Activated CD8-positive, alpha-beta memory T cell treated with anti-CD3 and anti-CD28 coated beads, Interleukin-2, amount 50 U/mL, for 24 hours (primary cell): ENCODE measurements around the gene MGLL.

Source experiments
- DNase-seq: peaks from one replicate; pipeline ENCODE4 v3.0.0-alpha.2; 2020; ENCODE audit errors: extremely low read depth

MGLL gene

DNA sequence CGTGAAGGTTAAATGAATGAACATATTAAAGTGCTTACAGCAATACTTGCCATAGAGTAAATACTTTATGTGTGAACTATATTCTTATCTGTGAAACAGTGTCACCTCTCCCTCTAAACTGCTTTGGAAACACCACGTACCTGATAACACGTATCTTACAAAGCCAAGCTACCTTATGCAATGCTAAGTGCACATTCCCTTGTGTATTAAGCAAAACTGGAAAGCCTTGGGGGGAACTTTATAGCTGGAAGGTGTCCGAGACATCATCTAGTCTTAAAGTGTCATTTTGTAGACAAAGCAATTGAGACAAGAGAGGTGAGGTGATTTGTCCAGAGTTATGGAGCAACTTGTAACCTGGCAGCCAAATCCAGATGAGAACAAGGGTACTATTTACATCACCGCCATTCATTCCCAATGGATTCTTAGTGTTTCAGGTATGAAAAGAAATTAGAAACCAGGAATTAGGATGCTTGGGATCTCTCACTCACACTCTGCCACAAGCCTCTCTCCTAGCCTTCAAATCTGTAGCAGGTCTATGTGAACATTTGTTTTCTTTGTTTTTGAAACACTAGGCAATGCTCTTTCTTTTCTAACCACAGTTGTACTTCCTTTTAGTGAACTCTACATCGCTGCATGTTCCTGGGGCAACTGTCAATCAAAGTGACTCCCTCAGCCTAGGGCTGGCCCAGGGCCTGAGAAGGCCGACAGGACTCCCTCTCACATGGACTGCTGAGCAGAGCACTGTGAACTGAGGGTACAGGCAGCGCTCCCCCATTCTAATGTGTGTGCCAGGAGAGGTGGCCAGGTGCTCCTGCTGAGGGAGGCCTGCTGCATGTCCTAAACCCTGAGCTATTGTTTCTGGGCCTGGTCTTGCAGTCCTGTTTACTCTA lies 13.9 kb upstream of the MGLL start:
- DNase-seq: no peak

DNA sequence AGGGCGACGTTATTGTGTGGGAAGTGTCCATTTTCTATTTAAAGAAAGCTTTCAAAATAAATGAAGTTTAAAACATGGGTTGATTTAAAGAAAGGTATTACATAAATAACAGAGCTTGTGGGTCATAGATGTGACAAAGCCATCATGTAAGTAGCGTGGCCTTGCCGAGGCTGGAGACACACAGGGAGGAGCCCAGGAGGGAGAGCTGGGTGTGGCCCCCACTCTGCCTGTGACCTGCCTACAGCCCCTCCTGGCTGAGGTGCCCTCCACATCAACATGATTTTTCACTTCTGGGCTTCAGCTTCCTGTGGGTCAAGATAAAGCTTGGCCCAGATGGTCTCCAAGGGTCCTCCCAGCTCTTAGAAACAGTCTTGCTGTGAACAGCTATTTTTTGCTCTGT lies 12.5 kb upstream of the MGLL start:
- DNase-seq: no peak

DNA sequence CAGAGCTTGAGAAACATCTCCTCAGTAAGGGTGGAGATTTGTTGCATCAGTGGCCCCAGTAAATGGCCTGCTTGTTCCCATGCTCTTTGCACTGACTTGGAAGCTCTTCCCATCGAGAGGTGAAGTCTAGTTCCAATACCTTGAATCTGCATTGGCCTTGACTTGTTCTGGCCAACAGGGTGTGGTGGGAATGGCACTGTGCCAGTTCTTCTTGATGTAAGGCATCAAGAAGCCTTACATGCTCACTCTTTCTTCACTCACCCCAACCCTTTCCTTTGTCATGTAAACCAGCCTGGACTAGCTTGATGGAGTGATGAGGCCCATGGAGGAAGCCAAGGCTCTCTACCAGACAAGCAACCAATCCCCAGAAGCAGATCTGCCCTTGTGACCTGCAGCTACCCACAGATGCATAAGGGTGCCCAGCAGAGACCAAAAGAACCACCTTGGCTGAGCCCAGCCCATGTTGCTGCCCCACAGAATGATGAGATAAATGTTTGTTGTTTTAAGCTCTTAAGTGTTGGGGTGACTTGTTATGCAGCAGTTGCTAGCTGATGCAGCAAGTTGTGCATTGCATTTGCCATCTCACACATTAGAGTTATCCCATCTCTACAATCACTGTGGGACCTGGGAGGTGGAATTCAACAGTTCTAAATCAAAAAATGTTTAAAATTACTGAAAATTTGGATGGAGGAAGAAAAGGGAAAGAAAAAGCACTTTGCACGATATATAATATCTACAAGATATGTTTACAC lies 11.1 kb upstream of the MGLL start:
- DNase-seq: no peak

GRCh38 chr3:127831723-127832172 lies 9.4 kb upstream of the MGLL start:
- DNase-seq: no peak

- DNase-seq: no peak
These were observed 7.2 kb upstream of the MGLL start for GRCh38 chr3:127829537-127829936.

- no peak for DNase-seq
These were observed 5.5 kb upstream of the MGLL start for GRCh38 chr3:127827808-127828207.

DNA sequence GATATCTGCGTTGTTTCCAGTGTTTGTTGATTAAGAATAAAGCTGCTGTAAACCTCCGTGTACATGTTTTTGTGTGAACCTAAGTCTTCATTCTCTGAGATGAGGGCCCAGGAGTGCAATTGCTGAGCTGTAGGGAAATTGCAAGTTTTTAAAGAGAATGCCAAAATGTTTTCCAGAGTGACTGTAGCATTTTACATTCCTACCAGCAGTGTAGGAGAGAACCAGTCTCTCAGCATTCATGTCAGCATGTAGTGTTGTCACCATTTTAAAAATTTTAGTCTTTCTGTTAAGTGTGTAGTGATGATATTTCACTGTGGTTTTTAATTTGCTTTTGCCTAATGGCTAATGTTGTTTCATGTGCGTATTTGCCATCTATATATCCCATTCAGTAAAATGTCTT lies 3.4 kb upstream of the MGLL start:
- DNase-seq: no peak

DNA sequence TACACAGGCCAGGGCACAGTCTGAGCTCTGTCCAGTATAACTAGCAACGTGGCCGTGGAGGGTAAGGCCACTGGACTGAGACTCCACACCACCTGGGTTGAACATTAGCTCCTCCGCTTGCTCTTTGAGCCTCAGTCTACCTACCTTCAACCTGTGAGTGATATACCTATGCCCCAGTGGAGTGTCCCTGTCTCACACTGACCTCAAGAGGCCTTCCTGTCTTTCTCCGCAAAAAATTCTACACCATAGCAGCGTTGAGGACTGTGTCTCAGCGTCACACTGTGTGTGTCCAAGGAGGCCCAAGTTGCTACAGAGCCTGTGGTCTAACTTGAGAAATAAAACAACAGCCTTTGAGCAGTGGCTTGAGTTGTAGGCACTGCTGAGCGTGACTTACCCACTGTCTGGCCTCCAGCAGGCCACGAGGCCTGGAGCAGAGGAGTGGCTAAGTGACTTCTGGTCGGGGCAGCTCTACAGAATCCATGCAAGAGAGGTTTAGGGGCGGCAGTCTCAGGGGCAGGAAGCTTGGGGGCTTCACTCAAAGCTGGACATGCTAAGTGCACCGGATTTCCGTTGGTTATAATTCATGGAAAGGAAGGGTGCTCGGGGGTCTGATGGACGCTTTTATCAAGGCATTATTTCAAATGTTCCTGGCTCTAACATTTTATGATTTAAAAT lies 2.0 kb upstream of the MGLL start:
- no peak for DNase-seq

DNA sequence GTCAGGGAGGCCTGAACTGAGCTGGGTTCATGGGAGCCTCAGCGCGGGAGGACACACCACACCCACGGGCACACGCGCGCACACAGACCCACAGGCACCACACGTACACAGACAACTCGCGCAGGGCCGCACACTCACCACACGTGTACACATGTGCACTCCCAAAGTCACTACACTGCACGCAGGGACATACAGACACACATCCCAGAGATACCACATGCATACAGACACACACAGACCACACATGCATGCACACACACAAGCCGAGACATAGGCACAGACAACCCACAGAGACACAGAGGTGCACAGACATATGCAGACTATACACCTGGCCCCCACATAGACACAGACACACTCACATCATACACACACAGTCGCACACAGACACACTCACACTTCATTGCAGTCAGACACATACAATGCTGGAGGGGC lies 1.1 kb upstream of the MGLL start:
- no peak for DNase-seq

DNA sequence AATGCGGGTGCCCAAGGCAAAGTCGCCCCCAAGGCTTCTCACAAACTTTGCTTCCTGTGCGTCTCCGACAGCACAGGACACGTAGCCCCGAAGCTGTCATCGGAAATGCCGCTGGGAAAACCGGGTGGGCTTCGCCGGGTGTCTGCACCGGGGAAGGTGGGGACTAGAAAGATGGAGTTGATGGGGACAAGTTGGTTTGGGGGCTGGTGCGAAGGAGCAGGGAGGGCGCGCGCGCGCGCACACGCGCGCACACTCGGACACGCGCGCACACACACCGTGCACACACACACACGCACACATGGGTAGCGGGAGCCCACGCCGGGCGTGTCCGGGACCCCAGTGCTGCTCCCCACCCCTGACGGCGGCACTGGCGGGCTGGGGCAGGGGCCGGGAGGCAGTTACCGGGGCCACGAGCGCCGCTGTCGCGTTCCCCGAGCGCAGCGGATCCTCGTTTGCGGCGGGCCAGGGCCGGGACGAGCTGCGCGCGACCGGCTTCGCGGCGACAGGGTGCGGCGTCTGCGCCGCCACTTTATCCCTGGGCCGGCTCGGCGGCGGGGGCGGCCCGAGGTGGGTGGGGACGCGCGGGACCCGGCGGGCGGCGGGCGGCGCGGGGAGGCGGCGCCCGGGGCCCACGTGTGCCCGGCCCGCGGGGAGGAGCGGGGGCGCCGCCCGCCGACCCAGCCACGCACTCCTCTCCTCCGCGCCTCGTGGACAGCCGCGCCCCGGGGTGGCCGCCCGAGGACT lies 539 bp upstream of the MGLL start:
- no peak for DNase-seq

DNA sequence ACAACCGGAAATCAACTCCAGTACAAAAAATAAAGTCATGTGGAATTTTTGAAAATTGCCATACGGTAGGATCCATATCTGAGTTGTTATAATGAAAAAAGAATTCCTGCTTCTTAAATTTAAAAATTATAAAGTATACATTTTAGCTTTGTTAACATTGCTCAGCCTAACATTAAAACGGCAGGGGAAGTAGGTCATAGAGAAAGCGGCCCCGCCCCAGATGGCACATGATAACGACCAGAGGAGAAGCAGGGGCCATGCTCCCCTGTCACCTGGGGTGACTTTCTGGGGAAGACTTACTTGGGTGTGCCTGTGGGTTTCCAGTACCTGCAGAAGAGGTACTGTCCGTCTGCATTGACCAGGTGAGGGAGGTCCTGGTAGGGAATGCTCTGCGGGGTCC lies 921 bp downstream of the MGLL start:
- no peak for DNase-seq

- no peak for DNase-seq
These were observed 1.4 kb downstream of the MGLL start for GRCh38 chr3:127820826-127821313.

- no peak for DNase-seq
These were observed 2.0 kb downstream of the MGLL start for GRCh38 chr3:127820221-127820825.

GRCh38 chr3:127819656-127820055 lies 2.7 kb downstream of the MGLL start:
- DNase-seq: no peak

DNA sequence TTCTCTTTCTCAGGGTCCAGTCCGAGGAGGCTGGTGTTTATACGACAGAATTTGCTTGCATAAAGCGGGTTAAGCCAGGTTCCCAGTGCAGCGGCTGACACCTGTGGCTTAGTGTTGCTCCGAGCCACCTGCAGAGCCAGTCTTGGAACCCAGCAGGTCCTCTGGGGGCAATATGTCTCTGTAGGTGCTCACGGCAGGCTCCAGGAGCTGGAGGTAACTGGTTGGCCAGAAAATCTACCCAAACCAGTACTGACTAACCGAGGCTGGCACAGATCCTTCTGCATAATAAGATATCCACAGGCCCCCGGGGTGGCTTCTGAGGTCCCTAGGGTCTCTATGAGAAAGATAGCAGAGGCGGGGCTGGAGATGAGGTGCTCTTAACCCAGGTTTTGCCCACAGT lies 3.2 kb downstream of the MGLL start:
- no peak for DNase-seq

DNA sequence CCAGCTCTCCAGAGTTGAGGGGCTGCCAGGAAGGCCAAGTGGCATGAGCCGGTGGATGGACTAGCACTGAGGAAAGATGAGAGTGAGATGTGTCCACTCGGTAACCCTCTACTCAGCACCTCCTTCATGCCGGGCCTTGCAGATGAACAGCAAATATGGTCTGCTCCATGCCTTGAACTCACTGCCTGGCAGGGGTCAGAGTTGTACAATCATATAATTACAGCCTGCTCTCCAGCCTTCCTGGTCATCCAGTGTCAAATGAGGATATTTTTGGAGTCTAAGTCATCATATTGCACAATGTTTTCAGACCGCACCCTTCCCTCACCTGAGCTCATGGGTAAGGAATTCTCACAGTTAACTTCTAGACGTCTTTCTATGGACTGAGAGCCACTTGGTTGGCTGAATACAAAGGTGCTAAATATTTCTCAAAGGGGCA lies 4.9 kb downstream of the MGLL start:
- DNase-seq: no peak

DNA sequence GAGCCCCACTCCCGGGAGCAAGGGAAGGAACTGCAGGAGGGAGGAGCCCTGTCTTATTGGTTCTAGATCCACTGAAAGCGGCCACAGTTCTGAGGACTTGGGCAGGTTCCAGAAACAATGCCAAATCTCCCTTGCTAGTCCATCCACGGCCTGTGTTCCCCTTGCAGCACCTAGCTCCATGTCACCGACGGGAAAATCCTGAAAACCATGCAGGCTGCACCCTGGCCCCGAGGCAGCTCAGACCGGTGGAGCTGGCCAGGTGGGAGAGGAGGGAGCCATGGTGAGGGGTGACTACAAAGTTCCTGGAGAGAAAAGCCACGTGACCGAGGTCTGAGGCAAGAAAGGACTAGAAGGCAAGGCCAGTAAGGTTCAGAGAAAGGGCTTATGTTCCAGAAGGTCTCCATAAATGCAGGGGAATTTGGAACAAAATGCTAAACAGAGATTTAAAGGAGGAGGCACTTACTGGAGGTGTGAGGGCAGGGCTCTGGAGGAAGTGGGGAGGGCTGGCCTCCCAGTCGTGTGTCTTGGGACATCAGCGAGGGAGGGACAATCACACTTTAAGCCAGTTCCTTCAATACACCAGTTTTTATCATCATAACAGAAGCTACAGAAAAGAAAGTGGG lies 5.4 kb downstream of the MGLL start:
- DNase-seq: no peak

- no peak for DNase-seq
These were observed 6.4 kb downstream of the MGLL start for GRCh38 chr3:127815641-127816605.

GRCh38 chr3:127815001-127815400 lies 7.3 kb downstream of the MGLL start:
- no peak for DNase-seq
